CD4-positive, alpha-beta T cell (primary cell): ENCODE data around the gene TANK. TPM values are rescaled to one million over a fixed set of nuclear protein-coding genes. Genes with fewer than 3 reads are reported as not detected.

Experiments used
- ATAC-seq: fragments of 200-7000 bp; cut with Tn5 transposase; one replicate; pipeline ENCODE4 v1.10.0; 2022; ENCODE audit warnings: mild to moderate bottlenecking; ENCODE audit not compliant: poor library complexity
- CTCF ChIA-PET: fragments of 350-600 bp; sonication (Branson Sonifier 250); formaldehyde crosslinking; loops from one replicate; lab custom pipeline; 2021; ENCODE audit warnings: antibody characterized with exemption, inconsistent platforms; lab: Charles Lee
- POLR2A ChIA-PET: fragments of 350-600 bp; sonication (Branson Sonifier 250); formaldehyde crosslinking; loops from one replicate; lab custom pipeline; 2021; ENCODE audit warnings: antibody characterized with exemption, inconsistent platforms; lab: Charles Lee
- DNase-seq, 14 experiments: peaks; one replicate each; pipeline ENCODE4 v3.0.0-alpha.2; 2013 to 2020; ENCODE audit warnings: mixed read lengths in 2 of 14
- H3K27ac ChIP-seq, 2 donors: one replicate each; pipeline versions ENCODE4 v1.5.1 to v1.7.0; 2013; ENCODE audit warnings: low read length in 2 of 2, low read depth in 1 of 2, mild to moderate bottlenecking in 1 of 2
- H3K27me3 ChIP-seq, 2 experiments: 1 replicate in 1 of 2; 2 replicates in 1 of 2; pipeline versions ENCODE4 v1.6.1 to v1.7.0; 2013; ENCODE audit warnings: low read length in 2 of 2, control low read depth in 1 of 2, mild to moderate bottlenecking in 1 of 2, moderate library complexity in 1 of 2; ENCODE audit not compliant: insufficient read depth in 2 of 2, control insufficient read depth in 1 of 2
- H3K36me3 ChIP-seq: one replicate; pipeline ENCODE4 v1.6.1; 2013; ENCODE audit warnings: low read length, control low read depth; ENCODE audit not compliant: insufficient read depth
- H3K4me1 ChIP-seq: one replicate; pipeline ENCODE4 v1.6.1; 2013; ENCODE audit warnings: low read length, control low read depth; ENCODE audit not compliant: insufficient read depth
- H3K4me3 ChIP-seq: one replicate; pipeline ENCODE4 v1.5.1; 2013; ENCODE audit warnings: mild to moderate bottlenecking, low read length, moderate library complexity
- H3K9me3 ChIP-seq, 2 experiments: 1 replicate in 1 of 2; 2 replicates in 1 of 2; pipeline versions ENCODE4 v1.6.1 to v1.7.0; 2013; ENCODE audit warnings: low read length in 2 of 2, mild to moderate bottlenecking in 2 of 2, control low read depth in 1 of 2, moderate library complexity in 1 of 2; ENCODE audit not compliant: control insufficient read depth in 1 of 2, insufficient read depth in 1 of 2
- H3K27ac Mint-ChIP-seq: one replicate; pipeline ENCODE4 v1.8.0; 2020; ENCODE audit warnings: mixed read lengths
- H3K27me3 Mint-ChIP-seq: one replicate; pipeline ENCODE4 v1.8.0; 2021; ENCODE audit warnings: mixed read lengths
- H3K36me3 Mint-ChIP-seq: one replicate; pipeline ENCODE4 v1.8.0; 2021; ENCODE audit warnings: low read depth, mixed read lengths
- H3K4me1 Mint-ChIP-seq: one replicate; pipeline ENCODE4 v1.8.0; 2021; ENCODE audit warnings: low read depth, mixed read lengths
- H3K4me3 Mint-ChIP-seq: one replicate; pipeline ENCODE4 v1.8.0; 2020; ENCODE audit warnings: mild to moderate bottlenecking, mixed read lengths
- H3K9me3 Mint-ChIP-seq: one replicate; pipeline ENCODE4 v1.8.0; 2020; ENCODE audit warnings: mixed read lengths
- CTCF ChIP-seq: fragments of 200-600 bp; IDR thresholded peaks from one replicate; pipeline ENCODE4 v1.8.0; 2022; ENCODE audit warnings: antibody characterized with exemption, mild to moderate bottlenecking
- intact Hi-C, 2 experiments: fragments of 100-400 bp; cut with DNase I in 1 of 2; cut with micrococcal nuclease in 1 of 2; formaldehyde crosslinking; loops; one replicate each; pipeline versions ENCODE4 v1.15.1 to v1.9.0; 2023 to 2025; cut with DNase I, micrococcal nuclease
- total RNA-seq, 174 experiments: library from RNA in 2 of 174; stranded (reverse) in 2 of 174; gene quantifications; one replicate each; pipeline ENCODE4 v1.2.3 and lab custom pipeline; 2021 to 2026

TANK gene
- total RNA-seq, 2 experiments from 2014 or later = 66.3 to 71.7 TPM

GRCh38 chr2:161136696-161137324, 23.4 kb upstream of the TANK start:
- peak overlapping the region; percentile 62 for H3K4me3 ChIP-seq
- H3K27me3 ChIP-seq = no peaks in the 10 kb centered on the region
- CTCF ChIA-PET = interaction anchor here (0.6 kb wide), 1 partner anchor 9 kb away, joined by 3 read pairs; no protein-coding TSS in a partner anchor
- Mint-ChIP-seq H3K27me3 (no peaks in the 10 kb centered on the region), H3K4me3 (peak overlapping the region; percentile 87), H3K36me3 (no peaks in the 10 kb centered on the region), H3K4me1 (peaks cover 60% of the 10 kb centered on the region), H3K27ac (peak overlapping the region; percentile 89), H3K9me3 (no peaks in the 10 kb centered on the region)
- H3K27ac ChIP-seq = peak overlapping the region; percentile 76 to 91
- H3K36me3 ChIP-seq = no peaks in the 10 kb centered on the region
- intact Hi-C loops = loop anchor here in 1 of 2 experiments (2.0 to 5.0 kb wide), 2 partner anchors 24 to 280 kb away; partner anchors contain the start of genes TANK and TBR1
- ATAC-seq (peak; percentile 88), DNase-seq (peak in 6 of 14 experiments; percentile 11 to 93 (median 52))
- peaks cover 16% of the 10 kb centered on the region for H3K4me1 ChIP-seq
- H3K9me3 ChIP-seq = no peaks in the 10 kb centered on the region
- POLR2A ChIA-PET = interaction anchor here (0.7 to 2.4 kb wide), 10 partner anchors 10 to 171 kb away, joined by 3 to 9 read pairs (median 4); partner anchors contain the start of genes PSMD14 and TANK
- TF ChIP-seq CTCF = no peak

GRCh38 chr2:161138429-161138828, 21.8 kb upstream of the TANK start:
- no peak for TF ChIP-seq CTCF
- ChIA-PET POLR2A (interaction anchor here (0.6 to 1.1 kb wide), 3 partner anchors 55 to 99 kb away, joined by 3 to 4 read pairs (median 3); no protein-coding TSS in a partner anchor), CTCF (interaction anchor here (1.7 kb wide), 1 partner anchor 15 kb away, joined by 5 read pairs; no protein-coding TSS in a partner anchor)
- no peaks in the 10 kb centered on the region for H3K9me3 ChIP-seq
- DNase-seq (peak in 8 of 14 experiments; percentile 7 to 65 (median 26)), ATAC-seq (peak; percentile 43)
- Mint-ChIP-seq H3K27ac (peak overlapping the region; percentile 89), H3K9me3 (no peaks in the 10 kb centered on the region), H3K27me3 (no peaks in the 10 kb centered on the region), H3K36me3 (no peaks in the 10 kb centered on the region), H3K4me3 (peak overlapping the region; percentile 92), H3K4me1 (peaks cover 76% of the 10 kb centered on the region)
- H3K4me3 ChIP-seq = peak overlapping the region; percentile 62
- H3K4me1 ChIP-seq = peaks cover 16% of the 10 kb centered on the region
- intact Hi-C loops = loop anchor here in 1 of 2 experiments (2.0 to 5.0 kb wide), 2 partner anchors 62 to 279 kb away; partner anchors contain the start of gene TBR1
- peak overlapping the region; percentile 67 to 91 for H3K27ac ChIP-seq
- H3K27me3 ChIP-seq = no peaks in the 10 kb centered on the region
- no peaks in the 10 kb centered on the region for H3K36me3 ChIP-seq

GRCh38 chr2:161139098-161139987, 20.9 kb upstream of the TANK start:
- Mint-ChIP-seq H3K27ac (peak overlapping the region; percentile 89), H3K9me3 (no peaks in the 10 kb centered on the region), H3K4me3 (peak overlapping the region; percentile 92), H3K27me3 (no peaks in the 10 kb centered on the region), H3K36me3 (no peaks in the 10 kb centered on the region), H3K4me1 (peaks cover 85% of the 10 kb centered on the region)
- no peaks in the 10 kb centered on the region for H3K36me3 ChIP-seq
- DNase-seq = peak in 3 of 14 experiments; percentile 70 to 80 (median 77)
- TF ChIP-seq CTCF = no peak
- CTCF ChIA-PET = interaction anchor here (1.6 to 1.7 kb wide), 2 partner anchors 14 to 21 kb away, joined by 3 to 5 read pairs; partner anchors contain the start of gene TANK
- H3K27ac ChIP-seq = peak overlapping the region; percentile 67 to 91
- no peaks in the 10 kb centered on the region for H3K27me3 ChIP-seq
- POLR2A ChIA-PET = interaction anchor here (0.6 to 1.1 kb wide), 2 partner anchors 98 to 781 kb away, joined by 3 to 4 read pairs; no protein-coding TSS in a partner anchor
- H3K9me3 ChIP-seq = no peaks in the 10 kb centered on the region
- intact Hi-C loops = loop anchor here in 1 of 2 experiments (2.0 to 5.0 kb wide), 2 partner anchors 63 to 278 kb away; partner anchors contain the start of gene TBR1
- ATAC-seq = peak; percentile 29
- peak overlapping the region; percentile 62 for H3K4me3 ChIP-seq
- H3K4me1 ChIP-seq = peaks cover 15% of the 10 kb centered on the region
